HG03103 (cell line): ENCODE measurements around the gene CDH2.

ENCODE experiments used
- ATAC-seq: cut with Tn5 transposase; IDR thresholded peaks from one replicate; pipeline ENCODE4 v1.9.1; 2021; ENCODE audit warnings: low read depth; ENCODE audit not compliant: unreplicated experiment

CDH2 gene

DNA sequence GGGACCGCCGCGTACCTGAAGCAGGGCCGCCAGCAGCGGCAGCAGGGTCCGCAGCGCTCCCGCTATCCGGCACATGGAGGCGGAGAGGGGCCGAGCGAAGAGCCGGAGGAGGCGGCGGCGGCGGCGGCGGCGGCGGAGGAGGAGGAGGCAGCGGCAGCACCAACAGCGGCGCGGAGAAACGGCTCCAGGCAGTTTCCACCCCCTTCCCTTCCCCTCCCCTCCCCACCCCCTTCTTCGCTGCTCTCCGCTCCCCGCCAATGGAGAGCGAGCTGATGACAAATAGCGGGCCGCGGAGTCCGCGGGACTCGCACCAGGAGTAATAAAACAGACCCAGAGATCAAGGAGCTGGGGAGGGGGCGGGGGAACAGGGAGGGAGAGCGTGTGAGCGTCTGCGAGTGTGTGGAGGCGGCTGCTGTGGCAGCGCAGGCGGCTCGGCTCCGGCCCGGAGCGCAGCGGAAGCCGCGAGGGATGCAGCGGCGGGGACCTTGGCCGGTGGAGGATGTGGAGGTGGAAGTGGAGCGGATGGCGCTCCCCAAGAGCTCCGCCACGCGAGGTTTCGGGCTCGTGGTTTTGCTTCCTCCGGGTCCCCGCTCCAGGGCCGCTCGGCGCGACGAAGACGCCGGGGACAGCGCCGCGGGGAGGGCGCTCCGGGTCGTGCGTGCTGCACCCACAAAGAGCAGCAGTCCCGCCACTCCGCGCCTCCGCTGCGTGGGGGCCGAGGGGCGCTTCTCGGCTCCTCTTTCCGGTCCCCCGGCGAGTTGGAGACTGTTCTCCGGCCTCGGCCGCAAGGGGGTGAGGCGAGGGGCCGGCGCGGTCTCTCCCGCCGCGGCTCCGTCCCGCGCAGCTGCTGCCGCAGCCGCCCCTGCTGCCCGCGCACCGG is at the start of gene CDH2:
CDH2 (minus strand) TSS at position 183 of the 880 bp plus-strand sequence; CDS start at position 75, 108 bp downstream.
- no peak for ATAC-seq

DNA sequence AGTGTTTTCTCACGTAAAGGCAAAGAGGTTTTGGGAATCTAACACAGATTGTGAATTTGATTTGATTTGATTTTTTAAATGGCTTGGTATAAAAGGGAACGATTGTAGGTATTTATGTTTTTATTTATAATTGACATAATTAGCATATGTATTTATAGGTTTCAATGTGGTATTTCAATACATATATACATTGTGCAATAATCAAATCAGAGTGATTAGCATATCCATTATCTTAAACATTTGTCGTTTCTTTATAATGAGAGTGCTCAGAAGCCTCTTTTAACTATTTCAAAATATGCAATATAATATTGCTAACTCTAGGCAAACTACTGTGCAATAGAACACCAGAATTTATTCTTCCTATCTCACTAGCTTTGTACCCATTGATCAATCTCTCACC is 35.1 kb upstream of the CDH2 start:
- no peak for ATAC-seq

DNA sequence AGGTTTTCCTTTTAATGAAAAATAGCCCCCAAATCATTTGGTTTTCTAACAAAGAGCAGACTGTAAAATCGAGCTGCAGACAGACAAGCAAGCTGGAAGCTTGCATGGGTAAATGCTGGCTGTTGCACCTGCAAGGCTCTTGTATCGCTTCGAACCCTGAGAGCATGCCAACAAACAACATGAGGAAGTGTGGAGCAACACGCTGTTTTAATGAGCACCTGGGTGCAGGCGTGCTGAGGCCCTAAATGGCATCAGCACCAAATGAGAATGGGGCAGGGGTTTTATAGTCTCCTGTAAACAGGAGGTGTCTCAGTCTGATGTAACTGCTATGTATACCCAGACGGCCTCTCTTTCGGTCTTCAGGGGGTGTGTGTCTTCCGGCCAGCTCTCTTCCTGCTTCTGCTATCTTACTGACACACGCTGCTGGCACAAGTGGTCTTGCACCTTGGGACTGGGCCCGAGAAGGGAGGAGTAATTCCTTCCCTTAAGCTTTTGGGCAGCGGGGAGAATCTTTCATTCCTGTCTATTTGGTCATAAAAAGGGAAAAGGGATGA is 31.9 kb upstream of the CDH2 start:
- no peak for ATAC-seq

DNA sequence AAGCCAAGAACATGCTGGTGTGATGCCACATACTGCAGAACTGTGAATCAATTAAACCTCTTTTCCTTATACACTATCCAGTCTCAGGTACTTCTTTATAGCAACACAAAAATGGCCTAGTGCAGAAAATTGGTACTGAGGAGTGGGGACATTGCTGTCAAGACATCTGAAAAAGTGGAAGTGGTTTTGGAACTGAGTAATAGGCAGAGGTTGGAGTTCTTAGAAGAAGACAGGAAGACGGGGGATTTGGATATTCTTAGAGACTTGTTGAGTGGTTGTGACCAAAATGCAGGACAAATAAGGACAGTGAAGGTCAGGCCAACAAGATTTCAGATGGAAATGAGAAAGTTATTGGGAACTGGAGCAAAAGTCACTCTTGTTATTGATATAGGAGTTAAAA is 31.3 kb upstream of the CDH2 start:
- ATAC-seq, result no peak

DNA sequence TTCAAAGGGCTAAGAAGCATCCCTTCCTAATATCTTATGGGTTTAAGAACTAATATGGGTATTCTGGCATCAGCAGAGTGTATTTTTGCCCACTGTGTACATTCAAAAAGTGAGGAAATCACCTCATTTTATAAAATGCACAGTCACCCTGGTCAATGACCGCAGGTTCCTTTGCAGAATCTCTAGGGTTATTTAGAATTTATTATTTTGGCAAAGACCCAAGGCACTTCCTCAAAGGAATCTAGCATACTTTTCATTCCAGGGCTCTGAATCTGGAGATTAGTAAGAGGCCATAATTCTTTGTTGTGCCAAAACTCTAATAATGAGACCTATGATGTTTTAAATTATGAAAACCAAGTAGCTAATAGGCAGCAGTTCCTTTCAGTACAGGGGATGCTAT is 27.2 kb upstream of the CDH2 start:
- no peak for ATAC-seq

DNA sequence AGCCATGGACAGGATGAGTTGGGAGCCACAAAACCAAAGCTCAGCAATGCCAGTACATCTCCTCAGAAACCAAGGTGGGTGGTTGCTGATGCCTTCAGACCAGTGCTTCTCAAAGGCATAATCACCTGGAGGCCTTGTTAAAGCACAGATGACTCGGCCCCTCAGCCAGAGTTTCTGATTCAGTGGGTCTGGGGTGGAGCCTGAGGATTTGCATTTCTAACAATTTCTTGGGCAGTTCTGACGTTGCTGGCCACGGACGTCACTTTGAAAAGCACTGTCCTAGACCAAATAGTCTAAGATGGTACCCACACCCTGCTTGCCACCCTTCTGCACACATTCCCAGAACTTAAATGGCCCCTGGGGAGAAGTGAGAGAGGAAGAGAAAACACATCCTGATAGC is 24.1 kb upstream of the CDH2 start:
- ATAC-seq, result no peak

DNA sequence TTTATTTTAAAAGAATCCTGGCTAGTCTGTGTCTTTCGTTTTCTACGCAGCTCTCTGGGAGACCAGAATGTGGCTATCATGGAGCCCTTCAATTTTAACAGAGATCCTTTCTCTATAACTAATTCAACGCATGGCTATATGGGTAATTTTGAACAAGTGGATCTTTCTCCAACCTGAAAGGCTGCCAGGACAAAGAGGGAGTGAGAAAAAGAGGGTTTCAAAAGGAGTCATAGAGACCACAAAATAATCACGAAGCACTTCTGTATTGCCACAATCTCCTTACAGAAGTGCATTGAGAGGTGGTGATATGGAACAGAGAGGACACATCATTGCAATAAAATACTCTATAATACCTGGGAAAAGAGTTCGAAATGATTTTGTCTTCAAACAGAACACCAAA is 21.7 kb upstream of the CDH2 start:
- no peak for ATAC-seq

DNA sequence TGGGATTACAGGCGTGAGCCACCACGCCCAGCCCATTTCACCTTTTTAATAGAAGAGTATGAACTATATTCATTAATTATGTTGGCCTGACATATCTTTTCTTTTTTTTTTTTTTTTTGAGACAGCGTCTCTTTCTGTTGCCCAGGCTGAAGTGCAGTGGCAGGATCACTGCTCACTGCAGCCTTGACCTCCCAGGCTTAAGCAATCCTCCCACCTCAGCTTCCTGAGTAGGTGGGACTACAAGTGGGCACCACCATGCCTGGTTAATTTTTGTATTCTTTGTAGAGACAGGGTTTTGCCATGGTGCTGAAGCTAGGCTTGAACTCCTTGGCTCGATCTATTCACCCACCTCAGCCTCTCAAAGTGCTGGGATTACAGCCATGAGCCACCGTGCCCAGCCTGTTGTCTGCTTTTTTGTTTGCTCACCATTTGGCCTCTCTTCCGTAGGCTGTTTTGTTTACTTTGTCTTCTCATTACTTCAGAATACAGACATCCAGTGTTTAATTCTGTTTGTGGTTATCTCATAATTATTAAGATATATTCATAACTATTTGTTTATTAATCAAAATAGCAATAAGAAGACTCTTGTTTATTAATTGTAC is 16.3 kb upstream of the CDH2 start:
- no peak for ATAC-seq

DNA sequence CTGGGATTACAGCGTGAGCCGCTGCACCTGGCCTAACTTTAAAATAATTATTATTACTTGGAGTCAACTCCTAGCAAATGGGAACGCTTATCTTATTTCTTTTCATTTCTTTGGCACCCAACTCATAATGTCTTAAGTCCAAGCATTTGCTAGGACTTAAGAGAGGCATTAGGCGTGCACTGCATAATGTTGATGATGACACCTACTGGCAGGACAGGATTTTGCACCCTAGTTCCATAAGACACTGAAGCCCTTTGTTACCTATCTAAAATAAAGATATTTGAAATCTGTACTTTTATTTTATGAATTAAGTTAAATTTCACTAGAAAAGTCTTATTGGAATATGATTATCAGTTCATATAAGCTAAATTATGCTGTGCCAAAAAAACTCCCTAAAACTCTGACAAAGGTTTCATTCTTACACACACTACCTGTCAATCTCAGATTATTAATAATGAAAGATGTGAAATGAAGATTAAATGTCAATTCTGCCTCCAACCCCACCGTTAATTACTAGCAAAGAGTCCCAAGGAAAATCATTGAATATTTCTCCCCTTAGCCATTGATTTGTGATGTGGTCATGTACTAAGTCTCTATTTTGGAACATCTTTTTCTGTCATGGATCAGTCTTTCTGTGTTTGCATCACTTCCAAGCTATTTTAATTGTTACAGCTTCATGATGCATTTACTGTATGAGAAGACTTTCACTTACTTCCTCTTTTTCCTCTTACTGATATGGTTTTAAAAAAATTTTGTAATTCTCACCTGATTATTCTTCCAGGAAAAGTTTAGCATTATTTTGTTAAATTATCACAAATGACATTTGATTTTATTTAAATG is 12.7 kb upstream of the CDH2 start:
- ATAC-seq, result no peak

DNA sequence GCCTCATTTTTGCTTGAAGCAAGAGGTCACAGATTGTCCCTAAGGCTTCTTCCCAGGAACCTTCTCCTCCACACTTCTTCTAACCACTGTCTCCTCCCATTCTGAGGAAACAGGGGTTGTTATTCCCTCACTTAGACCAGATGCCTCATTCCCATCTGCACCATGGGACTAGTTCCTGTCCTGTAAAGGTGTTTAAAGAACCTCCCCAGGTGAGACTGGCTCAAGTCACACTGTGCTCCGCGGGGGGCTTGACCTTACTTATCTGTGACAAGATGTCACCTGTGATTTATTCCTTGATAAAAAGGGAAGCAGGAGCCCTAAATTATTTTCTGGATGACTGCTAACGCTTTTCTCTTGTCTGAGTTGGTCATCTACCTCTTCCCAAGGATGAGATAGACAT is 8.2 kb upstream of the CDH2 start:
- ATAC-seq, result no peak

DNA sequence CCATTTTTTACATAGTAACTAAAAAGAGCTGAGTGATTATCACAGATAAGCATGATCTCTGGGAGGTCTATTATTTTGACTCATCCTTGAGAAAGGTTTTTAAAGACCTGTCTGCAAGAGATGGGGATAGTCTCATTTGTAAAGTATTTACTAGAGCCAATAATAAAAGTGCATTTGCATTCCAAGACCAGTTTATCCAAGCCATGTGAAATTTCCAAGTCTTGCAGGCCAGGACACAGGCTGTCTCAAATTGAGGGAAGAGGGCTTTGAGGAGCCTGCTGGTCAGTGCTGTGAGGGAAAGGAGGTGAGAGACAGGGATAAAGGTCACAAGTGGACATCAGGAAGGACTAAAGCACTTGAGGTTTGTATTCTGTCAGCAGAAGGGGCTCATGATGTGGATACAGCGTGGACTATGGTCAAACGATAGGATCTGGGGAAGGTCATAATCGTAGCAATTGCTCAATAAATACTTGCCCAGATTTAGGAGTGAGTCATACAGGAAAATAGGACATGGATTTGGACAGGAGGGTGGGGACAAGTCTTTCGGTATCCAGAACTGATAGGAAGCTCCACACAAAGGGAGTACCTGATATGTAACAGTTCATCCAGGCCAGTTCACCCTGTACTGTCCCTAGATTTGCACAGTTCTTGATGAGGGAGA is 6.6 kb upstream of the CDH2 start:
- ATAC-seq, result no peak

DNA sequence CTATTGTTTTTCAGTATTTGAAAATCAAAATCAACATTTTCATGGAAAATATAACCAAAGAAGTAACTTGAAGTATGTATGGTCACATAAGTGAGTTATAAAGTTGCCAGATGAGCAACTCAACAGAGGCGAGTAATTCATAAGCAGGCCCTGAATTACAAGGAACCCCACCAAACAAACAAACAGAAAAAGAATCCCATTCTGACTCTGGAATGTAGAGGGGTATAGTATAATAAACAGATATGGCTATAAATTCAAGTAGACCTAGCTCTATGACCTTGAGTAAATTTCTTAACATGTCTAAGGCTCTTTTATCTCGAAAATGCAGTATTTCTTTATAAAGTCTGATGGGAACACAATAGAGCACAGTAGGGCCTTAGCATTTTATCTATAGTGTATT is 4.7 kb upstream of the CDH2 start:
- ATAC-seq, result no peak

DNA sequence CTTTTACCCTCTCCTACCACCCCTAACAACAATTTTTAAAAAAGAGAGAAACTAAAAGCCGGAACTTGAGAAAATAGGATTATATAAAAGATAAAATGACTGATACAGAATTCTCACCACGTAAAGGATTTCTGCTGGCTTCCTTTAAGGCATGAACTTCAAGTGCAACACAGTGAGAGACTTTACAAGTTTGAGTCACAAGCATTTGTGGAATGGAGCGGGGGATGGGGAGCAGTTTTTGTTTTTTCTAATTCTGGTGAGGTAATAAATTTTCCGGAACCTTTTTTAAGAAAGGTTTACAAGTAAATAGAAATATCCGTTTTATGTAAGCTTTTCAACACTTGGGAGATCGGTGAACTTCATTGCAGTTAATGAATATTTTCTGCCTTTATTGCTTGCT is 1.8 kb upstream of the CDH2 start:
- no peak for ATAC-seq

DNA sequence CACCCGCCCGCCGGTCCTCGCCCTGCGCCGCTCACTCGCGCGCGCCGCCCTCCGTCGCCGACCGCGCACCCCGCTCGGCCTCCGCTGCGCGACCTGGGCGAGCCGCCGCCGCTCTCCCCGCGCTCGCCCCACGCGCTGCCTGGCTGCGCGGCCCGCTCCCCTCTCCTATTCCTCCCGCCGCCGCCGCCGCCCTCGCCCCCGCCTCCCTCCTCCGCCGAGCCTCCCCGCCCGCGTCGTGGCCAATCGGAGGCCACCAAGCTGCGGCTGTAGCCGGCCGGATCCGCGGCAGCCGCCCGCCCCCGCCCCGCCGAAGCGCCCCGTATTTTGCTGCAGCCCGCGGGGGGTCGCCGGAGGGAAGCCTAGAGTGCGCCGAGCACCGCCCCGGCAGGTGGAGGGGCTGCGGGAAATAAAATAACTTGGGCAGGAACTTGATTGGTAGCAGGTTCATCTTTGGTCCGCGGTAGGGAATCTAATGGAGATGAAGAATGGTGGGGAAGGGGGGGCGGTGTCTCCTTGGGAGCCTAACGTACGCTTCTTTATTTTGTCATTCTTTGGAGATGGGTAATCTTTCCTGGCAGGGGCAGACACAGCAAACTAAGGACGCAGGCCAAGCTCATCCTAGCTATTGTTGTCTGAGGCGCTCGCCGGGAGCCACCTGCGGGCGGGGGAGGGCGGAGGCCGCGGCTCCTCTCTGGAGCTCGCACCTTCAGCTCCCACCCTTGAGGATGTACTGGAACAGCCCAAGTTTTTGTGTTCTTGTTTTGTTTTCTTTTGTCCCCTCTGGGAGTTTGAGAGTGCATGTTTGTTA is 1.1 kb upstream of the CDH2 start:
- no peak for ATAC-seq

DNA sequence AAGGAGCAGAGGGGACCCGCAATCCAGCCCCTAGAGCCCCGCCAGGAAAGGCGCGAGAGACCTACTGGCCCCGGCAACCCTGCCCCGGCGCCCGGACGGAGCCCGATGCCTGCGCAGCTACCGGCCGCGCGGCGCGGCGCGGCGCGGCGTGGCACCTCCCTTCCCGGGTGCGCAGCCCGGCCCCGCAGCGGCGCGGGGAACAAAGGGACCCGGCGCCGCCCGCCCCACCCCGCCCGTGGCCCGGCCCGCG is 307 bp downstream of the CDH2 start:
- no peak for ATAC-seq

DNA sequence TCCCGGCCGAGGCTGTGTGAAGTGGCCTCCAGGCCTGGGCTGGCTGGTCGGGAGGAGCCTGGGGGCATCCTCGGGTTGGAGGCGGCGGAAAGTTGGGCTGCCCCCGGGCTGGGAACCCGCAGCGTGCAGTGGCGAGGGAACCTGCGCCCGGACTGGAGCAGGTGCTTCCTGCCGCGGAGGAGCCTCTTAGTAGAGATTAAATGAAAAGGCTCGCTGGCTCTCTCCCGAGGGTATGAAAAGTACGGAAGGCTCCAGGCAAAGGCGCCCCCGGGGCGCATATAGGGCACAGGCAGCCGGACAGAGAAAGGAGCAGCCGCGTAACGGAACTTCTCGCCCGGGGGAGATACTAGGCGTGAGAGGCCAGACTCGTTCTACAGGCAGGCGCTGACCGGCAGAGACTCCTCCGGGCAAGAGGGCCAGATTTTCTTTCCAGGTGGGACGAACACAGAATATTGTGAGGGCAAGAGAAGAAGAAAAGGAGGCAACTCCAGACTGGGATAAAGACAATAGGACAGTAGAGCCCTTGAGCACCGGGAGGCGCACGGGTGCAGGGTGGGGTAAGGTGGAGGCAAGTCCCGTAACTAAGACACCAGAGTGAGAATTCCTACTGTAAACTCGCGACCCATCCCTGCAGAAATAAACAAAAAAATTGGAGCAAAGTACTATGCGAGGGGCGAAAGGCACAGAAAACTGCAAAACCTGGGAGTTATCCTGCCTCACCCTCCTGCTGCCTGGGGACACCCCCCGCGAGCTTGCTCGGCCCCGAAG is 816 bp downstream of the CDH2 start:
- ATAC-seq, result no peak

DNA sequence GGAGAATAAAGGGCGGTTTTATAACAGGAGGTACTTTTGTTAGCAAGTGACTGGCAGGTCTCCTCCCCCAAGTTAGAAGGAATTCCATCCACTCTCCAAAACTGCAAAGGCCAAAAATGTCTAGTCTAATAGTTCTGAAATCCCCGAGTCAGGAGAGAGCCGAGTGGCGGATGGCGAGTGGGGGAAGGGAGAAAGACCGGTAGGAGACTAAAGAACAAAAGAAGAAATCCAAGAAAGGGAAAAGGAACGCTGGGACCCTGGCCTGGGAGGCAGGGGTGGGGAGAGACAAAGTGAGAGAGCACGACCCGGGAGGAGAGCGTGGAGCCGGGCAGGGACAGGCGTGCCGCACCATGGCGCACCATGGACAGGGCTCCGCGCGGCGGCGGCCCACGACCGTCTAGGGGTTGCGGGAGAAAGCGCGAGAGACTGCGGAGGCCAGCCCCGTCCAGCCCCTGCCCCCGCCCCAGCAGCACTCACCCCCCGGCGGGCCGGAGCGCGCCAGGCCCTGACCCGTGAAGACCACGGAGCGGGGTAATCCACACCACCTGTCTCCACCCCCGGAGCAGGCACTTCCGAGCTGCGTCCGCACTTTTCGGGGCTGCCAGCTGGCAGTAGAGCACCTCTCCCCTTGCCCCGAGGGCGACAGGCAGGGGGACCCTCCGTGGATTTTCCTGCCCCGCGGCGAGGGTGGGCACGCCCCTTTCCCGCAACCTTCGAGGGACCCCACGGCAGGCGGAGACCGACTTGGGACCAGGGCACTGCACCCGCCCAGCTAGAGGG is 1.6 kb downstream of the CDH2 start:
- ATAC-seq, result no peak

DNA sequence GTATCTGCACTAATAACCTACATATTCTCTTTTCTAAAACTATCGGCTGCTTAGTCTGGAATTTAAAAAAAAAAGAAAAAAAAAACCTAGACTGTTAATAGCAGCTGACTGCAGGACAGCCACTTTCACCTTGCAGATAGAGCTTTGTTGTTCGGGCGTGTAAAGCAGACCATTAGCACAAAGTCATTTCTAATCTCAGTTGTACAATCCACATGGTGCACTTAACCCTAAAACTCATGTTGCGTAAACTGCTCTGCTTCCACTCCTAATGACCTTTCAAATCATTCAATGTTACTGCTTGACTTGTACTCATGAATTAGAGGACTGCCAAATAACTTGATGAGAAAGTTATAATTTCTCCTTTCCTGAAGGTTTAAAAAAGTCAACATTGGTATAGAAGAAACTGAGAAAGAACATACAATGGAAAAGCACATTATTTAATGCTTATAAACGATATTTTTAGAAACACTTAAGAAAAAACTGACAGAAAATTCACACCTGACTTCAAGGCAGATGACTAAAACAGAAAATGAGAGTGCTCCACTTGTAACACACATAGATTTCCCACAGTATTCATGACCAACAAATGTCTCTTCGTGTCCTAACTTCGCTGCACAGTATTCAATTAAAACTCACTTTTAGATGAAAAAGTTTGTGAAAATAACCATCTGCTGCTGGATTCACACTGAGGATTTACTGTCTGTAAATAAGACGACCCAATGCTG is 2.6 kb downstream of the CDH2 start:
- no peak for ATAC-seq
